NCI-H82 treated with DMSO at 0.1 percent for 48 hours (cell line): ENCODE results near the gene TUBGCP6.
"Not testable (repeated sequence)": the region's sequence is repeated elsewhere in the genome, so short reads cannot be mapped to it uniquely, and the experiment has no call there.

ENCODE experiments used
- DNase-seq: peaks from one replicate; lab custom pipeline; 2025; ENCODE audit not compliant: unreplicated experiment; lab: John Stamatoyannopoulos, UW

The TUBGCP6 gene

DNA sequence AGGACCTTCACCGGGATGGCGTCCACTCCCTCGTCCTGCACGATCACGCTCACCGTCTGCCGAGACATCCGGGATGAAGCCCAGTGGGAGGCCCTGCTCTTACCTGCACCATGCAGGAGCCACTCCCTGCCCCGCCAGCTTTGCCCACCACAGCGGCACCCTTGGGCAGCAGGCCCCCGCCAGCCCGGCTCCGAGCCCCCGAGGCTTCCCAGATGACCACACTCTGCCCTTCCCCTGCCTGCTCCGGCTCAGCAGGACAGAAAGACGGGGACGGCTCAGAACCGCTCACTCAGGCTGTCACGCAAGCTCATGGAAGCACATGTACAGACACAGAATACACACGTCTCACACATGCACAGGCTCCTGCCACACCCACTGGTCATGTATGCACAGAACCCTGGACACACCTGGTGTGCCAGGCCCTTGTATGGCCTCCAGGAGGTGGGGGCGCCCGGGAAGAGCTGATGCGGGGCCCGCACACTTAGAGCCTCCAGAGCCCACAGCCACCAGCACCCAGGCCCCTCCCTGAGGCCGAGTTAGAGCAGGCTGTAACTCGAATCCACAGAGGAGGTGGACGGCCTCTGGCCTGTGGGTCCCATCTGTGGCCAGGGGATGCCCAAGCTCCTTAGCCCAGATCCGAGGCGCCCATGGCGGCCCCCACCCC lies 34.3 kb upstream of the TUBGCP6 start:
- DNase-seq, result no peak

DNA sequence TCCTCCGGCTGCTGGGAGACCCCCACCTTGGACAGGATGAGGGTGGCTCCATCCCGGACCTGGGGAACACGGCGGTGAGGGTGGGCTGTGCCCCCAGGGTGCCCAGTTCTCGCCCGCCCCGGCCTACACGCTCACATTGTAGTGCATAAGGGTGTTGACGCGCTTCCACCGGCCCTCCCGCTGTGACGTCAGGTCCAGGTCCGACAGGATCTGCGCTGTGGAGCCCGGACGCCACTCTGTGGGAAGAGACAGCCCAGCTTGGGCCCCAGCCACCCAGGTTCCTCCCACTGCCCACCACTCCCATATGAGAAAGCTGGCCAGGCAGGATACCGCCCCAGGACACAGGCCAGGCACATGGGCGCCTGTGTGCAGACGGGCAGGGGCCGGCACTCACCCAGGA lies 33.6 kb upstream of the TUBGCP6 start:
- no peak for DNase-seq

DNA sequence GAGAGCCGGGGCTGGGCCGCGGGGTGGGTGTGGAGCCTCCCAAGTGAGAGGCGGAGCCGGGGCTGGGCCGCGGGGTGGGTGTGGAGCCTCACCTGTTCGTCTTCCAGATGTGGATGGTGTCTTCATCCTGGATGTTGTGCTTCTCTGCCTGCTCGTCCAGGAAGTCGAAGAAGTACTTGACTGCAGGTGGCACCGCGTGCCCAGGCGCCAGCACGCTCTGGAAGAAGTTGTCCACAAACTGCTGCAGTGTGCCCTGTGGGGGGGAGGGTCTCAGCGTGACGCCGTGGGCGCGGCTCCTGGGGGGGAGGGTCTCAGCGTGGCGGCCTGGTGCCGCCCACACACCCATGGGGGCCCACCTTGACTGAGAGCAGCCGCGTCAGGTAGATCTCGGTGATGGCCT lies 32.9 kb upstream of the TUBGCP6 start:
- no peak for DNase-seq

DNA sequence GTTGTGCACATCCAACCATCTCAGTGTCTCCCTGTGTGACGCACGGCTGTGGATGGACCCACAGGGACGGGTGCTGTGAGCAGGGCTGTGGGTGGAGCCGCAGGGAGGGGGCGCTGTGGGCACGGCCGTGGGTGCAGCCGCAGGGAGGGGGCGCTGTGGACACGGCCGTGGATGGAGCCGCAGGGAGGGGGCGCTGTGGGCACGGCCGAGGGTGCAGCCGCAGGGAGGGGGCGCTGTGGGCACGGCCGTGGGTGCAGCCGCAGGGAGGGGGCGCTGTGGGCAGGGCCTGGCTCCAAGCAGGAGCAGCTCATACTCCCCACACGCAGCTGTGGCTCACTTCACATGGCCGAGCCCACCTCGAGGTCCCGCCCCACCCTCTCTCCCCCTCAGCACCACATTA lies 31.3 kb upstream of the TUBGCP6 start:
- DNase-seq, result no peak

DNA sequence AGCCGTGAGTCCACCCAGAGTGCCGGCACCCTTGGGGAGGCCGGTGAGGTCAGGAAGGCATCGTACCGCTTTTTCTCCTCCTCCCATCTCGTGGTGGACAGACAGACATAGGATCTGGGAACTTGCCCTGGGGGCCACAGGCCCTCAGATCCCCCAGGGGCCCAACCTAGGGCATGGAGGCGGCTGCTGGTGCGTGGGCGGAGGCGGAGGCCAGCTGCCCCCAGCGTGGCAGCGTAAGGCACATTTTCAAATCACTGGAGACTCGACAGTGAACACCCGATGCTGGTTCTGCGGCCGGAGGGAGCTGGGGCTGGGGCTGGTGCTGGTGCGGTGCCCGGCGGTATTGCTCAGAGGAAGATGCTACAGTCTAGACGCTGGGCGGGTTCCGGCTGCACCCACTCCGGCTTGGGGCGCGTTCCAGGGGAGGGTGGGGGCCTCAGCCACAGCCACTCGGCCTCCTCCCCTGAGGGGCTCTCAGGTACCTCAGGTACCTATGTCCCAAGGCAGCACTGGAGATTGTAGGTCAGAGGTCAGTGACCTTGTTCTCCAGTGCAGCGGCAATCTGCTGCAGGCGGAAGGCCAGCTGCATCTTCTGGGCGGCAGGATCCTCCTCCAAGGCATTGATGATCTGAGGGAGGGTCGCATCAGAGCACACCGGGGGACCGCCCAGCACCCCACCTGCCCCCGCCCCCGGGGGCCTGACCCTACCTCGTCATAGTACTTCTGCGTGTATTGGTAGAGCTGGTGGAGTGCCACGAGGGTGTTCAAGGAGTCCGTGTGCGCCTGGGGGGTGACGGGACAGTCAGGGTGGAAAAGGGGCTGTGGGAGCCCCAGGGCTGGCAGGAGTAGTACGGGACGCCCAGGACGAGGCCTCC lies 30.6 kb upstream of the TUBGCP6 start:
- DNase-seq, result no peak

DNA sequence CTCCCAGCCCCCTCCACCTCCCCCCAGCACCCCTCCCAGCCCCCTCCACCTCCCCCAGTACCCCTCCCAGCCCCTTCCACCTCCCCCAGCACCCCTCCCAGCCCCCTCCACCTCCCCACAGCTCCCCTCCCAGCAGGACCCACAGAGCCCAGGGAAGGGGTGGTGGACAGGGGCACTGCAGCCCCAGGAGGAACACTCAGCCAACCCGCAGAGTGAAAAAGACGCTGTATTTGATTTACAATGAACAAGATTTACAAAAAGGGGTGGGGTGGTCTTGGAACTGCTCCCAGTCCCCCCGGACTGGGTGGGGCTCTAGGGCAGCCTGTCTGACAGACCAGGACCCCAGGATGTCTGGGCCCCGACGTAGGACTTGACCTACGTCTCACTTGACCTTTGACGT lies 29.9 kb upstream of the TUBGCP6 start:
- DNase-seq, result no peak

DNA sequence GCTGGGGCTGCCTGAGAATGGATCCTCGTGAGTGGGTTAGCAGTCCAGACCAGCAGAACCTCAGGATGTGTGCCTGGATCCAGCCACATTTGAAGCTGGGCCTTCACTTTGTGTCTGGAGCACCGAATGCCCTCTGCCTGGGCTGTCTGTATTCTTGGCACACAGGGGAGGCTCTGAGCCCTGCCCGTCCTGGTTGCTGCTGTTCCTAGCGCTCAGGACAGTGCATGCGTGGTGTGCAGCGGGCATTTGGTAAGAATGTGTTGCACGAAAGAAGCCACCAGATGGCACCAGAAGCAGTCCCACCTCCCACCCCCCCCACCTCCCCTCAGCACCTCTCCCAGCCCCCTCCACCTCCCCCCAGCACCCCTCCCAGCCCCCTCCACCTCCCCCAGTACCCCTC lies 29.5 kb upstream of the TUBGCP6 start:
- no peak for DNase-seq

DNA sequence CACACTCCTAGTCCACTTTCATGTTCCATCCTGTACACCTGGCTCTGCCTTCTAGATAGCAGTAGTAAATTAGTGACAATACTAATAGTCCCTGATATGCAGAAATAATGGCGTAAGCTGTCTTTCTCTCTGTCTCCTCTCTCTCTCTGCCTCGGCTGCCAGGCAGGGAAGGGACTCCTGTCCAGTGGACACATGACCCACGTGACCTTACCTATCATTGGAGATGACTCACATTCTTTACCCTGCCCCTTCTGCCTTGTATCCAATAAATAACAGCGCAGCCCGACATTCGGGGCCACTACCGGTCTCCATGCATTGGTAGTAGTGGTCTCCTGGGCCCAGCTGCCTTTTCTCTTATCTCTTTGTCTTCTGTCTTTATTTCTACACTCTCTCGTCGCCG lies 29.0 kb upstream of the TUBGCP6 start:
- not testable (repeated sequence) for DNase-seq

DNA sequence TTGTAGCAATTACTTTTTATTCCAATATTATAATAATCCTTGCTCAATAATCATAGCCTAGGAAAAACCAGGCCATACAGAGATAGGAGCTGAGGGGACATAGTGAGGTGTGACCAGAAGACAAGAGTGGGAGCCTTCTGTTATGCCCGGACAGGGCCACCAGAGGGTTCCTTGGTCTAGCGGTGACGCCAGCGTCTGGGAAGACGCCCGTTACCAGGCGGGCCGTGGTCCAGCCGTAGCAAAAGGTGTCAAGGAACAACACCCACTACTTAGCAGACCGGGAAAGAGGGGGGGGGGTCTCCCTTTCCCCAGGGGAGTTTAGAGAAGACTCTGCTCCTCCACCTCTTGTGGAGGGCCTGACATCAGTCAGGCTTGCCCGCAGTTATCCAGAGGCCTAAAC lies 28.5 kb upstream of the TUBGCP6 start:
- not testable (repeated sequence) for DNase-seq

DNA sequence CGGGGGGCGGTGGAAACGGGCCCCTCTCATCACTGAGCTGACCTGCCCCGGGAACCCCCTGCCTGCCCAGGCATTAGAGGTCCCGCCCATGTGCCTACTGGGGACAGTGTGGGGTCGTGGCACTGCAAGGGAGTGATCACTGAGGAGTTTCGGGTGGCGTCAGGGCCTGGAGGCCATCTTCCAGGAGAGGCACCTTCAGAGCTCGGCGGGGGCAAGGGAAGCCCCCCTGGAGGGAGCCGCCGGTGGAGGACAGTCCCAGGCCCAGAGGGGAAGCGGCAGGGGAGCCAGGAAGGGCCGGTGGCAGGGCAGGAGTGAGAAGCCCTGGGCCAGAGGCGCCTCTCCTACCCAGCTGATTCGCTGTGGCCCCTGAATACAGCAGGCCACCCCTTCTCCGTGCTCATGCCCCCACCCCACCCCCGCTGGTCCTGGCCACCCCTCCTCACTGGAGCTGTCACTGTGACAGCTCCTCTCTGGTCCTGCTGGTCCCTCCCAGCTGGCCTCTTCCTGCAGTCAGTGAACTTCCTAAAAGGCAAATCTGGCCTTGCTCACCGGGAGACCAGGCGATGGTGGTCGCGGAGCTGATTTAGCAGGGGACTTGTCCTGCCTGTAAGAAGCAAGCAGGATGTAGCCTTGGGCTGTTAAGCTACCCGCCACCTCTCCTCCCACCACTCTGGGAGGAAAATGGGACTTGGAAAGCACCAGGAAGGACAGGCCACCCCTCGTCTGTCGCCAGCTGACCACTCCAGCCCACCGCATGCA lies 27.4 kb upstream of the TUBGCP6 start:
- no peak for DNase-seq

DNA sequence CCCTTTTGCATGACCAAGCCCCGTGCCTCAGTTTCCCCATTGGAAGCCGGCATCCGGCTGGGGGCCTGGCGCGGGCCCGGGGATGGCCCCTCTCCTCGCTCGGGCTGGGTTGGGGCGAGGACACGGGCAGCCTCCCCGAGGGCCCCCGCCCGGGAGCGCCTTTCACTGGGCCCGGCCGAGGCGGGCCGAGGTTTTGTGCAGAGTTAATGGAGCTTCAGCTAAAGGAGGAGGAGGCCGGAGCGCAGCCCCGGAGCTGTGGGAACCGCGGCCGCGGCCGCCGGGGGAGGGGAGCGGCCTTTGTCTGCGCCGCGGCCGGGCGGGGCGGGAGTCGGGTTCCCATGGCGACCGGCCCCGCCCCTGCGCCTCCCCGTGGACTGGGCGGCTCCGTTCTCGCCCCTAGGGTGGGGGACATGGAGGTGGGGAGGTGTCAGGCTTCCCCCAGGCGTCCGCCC lies 26.7 kb upstream of the TUBGCP6 start:
- DNase-seq, result no peak

DNA sequence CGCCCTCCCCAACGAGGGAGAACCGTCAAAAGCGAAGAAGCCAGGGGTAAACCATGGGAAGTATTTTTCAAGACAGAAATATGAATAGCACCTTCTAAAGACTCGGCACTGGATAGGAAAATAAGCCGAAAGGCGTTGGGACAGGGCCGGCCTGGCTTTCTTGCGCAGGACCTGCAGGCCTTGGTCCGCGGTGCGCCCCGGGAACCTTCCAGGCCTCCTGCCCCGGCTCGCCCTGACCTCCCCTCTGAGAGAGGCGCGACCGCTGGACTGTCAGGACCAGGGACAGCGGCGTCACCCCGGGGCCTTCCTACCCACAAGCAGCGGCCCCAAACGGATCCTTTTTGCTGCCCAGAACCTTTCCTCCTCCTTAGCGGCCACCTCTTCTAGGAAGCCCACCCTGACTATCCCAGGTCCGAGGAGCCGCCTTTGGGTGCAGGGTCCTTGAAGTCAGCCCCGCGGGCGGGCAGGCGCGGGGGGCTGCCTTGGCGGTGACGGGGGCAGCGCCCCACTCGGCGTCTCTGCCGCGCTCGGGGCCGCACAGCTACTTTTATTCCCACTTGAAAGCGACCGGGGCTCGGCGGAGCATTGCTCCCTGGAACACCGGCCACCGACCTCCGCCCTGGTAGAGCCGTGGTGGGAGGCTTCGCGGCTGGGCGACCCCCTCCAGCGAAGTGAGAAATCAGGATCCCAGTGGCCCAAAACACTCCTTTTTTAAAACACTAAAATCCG lies 26.0 kb upstream of the TUBGCP6 start:
- DNase-seq, result no peak

DNA sequence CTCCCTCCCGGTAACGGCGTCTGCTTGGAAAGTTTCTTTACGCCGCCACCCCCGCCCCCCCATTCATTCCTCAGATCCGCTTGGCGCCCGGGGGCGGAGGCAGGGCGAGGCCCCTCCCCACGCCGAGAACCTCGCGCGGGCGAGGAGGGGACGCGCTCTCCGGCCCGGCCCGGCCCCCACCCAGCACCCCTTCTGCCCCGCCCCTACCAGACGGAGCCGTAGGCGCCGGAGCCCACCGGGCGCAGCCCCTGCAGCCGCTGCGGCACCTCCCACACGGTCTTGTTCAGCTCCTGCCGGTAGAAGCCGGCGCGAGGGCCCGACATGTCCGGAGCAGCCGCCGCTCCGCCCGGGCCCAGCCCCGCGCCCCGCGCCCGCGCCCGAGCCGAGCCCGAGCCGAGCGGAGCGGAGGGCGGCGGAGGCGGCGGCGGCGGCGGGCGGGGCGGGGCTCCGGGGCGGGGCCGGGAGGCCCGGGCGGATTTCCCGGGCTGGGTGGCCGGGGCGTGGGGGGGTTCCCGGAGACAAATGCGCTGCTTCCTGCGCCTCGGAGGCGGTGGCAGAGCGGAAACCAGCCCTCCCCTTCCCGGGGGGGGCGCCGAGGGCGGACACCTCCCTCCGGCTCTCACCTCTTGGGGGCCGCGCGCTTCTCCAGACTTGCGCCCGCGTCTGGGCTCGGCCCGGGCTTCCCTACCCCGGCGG lies 25.3 kb upstream of the TUBGCP6 start, which contains the start of gene MAPK11:
Gene MAPK11 (minus strand): TSS at position 411 of the 696 bp plus-strand sequence. CDS start 88 bp downstream, at position 323.
- DNase-seq, result no peak

DNA sequence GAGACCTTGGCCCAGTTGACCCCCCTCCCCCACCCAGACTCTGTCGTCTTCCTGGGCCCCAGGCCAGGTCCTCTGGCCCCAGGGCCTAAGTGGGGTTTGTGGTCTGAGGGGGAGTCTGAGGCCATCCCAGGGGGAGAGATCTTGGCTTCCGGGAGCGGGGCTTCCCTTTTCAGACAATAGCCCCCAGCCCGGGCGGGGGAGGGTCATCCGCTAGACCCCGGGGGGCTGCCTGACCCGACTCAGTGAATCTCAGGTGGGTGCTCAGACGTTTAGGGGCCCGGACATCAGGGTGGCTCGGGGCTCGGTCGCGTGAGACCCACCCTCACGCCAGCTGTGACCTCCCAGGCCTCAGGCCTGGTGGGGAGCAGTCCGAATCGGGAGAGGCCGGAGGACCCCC lies 24.7 kb upstream of the TUBGCP6 start:
- no peak for DNase-seq

DNA sequence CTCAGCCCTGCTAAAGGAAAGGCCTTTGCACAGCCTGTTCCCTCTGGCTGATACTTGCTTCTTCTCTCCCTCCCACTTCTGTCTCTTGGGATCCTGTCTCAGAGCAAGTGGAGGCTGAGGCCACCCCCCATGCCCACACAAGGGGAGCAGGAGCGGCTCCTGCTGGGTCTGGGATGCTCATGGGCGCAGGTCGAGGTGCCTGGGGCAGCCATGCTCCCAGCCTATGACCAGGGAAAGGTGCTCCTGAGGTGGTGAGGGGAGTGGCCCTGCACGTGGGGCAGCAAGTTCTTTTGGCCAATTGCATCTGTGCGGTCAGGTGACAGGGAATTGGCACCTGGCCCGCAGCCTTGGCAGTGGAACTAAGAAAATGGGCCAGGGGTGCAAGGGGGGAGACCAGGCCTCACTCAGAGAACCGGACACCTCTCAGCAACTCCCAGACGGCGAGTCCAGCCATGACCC lies 23.9 kb upstream of the TUBGCP6 start:
- no peak for DNase-seq

DNA sequence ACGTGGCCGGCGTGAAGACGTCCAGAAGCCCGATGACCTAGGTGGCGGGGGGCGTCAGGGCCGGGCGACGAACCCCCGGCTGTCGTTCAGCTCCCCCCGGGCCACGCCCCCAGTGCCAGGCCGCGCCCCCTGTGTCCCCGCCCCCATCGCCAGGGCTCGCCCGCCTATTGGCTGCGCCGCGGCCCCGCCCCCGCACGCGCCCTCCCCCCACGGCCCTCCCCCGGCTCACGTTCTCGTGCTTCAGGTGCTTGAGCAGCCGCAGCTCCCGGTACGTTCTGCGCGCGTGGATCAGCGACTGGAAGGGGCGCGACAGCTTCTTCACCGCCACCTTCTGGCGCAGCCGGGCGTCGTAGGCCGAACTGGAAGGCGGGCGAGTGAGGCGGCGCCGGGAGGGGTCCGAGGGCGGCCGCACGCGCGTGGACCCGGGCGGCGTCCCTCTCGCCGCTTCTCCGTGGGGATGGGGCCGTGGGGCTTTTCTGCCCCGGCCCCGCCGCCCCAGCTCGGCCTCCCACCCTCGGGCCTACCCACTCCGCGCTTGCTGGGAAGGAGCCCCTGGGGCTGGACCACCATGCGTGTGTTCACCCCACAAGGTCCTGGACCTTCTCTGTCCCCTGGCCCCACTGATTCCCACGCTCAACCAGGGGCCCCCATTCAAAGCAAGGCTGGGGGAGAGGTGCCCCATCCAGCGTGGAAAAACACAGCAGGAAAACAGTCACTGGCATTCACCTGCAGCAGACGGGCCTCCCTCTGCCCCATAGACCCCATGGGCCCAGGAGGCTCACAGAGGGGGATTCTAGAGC lies 23.0 kb upstream of the TUBGCP6 start:
- DNase-seq, result no peak

DNA sequence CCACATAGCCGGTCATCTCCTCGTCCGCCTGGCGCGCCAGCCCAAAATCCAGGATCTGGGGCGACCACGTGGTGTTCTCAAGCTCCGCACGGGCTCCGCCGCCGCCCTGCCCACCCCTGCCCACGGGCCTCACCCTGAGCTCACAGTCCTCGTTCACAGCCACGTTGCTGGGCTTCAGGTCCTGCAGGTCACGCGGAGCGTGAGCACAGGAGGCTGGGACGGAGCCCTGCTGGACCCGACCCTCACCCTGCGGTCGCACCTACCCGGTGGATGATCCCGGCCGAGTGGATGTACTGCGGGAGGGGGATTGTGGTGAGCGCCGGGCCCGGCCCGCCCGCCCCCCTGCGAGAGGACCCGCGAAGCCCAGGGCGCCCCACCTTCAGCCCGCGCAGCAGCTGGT lies 22.2 kb upstream of the TUBGCP6 start:
- no peak for DNase-seq

DNA sequence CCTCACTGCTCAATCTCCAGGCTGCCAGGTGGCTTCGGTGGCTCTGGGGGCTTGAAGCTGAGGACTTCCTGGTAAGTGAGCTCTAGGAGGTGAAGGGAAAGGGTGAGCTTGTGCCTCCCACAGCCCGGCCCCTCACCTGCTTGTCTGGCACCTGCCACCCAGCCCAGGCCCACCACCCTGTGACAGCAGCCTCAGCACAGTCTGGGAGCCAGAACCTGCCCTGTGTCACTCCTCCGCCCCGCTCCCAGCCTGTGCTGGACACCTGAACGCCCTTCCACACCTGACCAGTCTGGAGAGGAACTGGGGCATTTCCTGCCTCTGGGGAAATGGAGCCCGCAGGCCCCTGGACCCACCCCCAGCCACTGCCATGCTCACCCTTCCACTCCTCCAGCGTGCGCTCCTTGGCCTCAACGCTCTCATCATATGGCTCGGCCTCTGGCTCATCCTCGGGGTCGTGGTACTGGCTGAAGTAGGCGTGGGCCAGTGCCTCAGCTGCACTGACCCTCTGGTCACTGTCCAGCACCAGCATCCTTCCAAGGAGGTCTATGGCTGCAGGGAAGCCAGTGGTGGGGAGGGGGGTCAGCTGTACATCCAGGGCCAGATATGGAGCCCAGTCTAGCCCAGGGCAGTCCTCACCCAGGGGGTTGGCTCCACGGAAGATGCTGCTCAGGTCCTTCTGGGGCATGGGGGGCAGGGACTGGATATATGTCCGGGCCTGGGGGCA lies 20.3 kb upstream of the TUBGCP6 start:
- no peak for DNase-seq
